Testis (tissue), 2 donors: ENCODE results near the gene KCTD18.

Experiments
- CTCF ChIP-seq, 3 experiments: fragments of 450-650 bp in 2 of 3; fragments of 200-600 bp in 1 of 3; sonication (generic) in 1 of 3; IDR thresholded peaks; one replicate each; pipeline ENCODE4 v1.5.1; 2016 to 2019; ENCODE audit warnings: antibody characterized with exemption in 3 of 3, mild to moderate bottlenecking in 2 of 3, moderate library complexity in 1 of 3
- POLR2A ChIP-seq: fragments of 450-650 bp; IDR thresholded peaks from one replicate; pipeline ENCODE4 v1.6.1; 2017; ENCODE audit warnings: antibody characterized with exemption, mild to moderate bottlenecking, moderate library complexity

GRCh38 chr2:200492656-200493055, 17.2 kb downstream of the KCTD18 start:
- TF ChIP-seq CTCF (IDR thresholded peaks at IDR 0.05) (no peak), POLR2A (no peak)
